T-helper 1 cell (primary cell): ENCODE measurements around the gene SARDH.

ENCODE experiments used
- DNase-seq, 5 donors: peaks; one replicate each; pipeline ENCODE4 v3.0.0-alpha.2; 2012 to 2020

SARDH gene

DNA sequence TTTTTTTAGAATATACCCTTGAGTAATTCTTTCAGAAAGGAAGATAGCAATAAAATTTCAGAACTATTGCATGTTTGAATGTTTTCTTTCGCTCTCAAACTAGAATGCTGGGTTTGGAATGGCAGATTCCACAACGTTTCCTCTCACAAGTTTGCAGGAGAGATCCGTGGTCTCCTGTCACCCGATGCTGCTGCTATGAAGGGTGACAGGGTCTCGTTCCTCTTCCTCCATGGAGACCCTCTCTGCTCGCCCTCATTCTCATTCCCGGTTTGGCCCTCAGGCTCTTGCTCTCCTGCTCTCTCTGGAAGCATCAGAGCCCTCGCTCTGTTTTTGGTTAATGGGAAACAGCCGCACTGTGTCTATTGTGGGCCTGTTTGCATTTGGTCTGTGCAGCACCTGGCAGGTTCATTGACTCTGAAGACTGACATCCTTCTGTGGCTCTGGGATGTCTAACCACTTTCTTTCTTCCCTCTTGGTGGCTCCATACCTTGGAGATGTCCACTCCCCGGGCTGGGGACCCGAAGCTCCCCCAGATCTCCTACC is 116.4 kb downstream of the SARDH start:
- no peak for DNase-seq

DNA sequence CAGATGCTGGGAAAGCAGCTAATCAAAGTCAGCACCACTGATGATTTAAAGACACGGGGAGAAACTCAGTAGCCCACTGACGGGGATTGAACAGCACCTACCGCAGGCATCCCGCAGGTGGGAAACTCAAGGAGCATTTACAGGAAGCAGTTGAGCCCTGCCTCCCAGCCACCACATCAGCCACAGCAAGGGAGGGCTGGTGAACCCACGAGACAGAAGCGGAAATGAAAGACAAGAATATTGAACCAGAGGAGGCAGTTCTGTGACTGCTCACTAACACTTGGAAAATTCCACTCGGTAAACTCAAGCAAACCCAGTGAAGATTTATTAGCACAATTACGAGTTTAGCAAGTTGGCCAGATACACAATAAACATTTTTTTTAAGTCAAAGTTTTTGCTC is 118.4 kb downstream of the SARDH start:
- peak in 4 of 5 donors; percentile 39 to 61 (median 46) for DNase-seq

DNA sequence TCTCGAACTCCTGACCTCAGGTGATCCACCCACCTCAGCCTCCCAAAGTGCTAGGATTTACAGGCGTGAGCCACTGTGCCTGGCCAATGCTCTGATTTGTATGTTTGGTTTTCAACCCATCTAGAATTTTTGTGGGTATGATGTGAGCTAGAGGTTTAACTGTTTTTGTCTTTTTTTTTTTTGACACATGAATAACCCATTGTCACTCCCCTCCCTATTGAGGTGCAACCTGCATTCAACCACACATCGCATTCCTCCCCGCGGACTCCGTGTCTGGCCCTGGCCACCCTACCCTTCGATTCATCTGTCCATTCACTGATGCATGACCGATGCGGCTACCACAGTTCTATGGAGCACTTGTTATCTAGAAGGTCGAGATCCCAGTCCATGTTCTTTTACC is 119.4 kb downstream of the SARDH start:
- DNase-seq, result no peak

DNA sequence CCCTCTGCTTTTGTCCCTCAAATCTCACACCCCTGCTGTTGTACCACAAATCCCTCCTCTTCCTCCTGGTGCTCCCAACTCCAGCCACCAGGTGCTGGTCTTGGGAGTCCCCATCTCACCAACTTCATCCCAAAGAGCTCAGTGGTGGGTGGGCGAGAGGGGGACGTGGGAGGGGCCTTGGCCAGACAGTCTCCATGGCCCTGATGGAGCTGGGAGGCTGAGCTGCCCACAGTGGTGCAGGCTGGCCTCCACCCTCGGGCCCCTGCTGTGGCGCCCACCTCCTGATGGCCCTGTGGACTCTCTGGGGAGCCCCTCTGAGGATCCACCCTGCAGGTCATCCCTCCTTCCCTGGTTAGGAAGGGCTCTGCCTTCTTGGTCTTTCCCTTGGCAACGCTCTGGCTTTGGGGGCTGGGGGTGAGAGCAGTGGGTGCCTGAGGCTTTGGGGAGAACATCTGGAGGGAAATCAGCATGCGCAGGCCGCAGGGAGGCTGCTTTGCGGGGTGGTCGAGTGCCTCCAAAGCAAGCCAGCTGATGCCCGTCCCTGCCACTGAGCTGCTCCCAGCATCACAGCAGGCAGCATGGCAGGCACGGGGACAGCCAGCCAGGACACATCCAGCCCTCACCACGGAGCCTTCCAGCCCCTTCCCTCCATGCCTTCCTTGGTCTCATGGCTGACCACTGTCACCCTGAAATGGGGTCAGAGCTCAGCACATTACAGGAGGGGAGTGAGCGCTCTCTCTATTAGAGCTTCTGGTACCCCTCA is 121.3 kb downstream of the SARDH start:
- DNase-seq, result no peak

DNA sequence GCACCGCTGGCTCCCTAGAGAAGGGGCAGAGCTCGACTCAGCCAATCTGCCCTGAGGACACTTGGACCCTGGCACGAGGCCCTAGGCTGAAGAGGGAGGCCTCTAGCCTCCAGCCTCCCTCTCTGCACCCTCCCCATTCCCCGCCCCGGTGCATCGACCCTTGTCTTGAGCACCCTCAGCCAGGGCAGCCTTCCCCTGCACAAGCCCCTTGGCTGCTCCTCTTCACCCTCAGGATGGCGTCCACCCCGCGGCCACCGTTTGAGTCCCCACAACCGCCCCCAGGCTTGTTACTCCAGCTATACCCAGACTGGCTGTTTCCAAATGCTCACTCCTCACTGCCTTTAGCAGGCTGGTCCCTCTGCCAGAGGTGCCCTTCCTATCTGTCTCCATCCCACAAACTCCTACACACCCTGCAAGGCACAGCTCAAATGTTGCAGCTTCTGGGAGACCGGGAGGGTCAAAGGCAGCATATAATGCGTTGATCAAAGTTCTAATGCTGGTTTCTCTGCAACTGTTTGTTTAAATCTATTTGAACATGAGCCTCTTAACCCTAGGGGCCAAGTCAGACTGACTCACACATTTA is 122.5 kb downstream of the SARDH start:
- DNase-seq, result no peak

DNA sequence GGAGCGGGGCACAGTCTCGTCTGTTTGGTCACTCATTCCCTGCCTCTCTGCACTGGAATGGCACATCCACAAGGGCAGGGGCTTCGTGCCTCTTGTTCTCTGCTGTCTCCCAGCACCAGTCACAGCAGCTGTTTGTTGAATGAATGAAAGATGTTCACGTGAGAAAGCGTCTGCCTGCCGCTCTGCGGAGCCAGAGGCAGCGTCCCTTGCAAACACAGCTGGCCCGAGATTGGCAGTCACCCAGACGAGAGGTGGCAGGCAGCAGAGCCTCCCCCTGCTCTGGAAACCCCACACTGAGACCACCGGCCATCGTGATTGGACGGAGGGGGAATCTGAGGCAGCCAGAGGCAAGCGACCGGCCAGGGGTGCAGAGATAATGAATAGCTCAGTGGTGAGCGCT is 123.0 kb downstream of the SARDH start:
- DNase-seq, result no peak

DNA sequence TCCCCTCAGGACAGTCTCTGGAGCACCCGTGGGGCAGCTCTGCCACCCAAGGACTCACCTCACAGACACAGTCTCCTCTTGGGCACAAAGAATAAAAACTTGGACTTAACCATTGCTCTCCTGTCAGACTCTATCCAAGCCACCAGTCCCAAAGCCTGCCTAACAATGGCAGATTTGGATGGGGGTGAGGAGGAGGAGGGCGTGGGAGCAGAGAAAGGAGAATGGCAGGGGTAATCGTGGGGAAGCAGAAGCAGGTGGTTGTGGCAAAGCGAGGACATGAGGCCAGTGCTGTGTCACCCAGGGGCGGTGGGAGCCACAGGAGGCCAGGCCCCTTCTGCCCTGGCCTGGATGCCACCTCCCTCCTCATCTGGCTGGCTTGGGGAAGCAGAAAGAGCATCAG is 123.5 kb downstream of the SARDH start:
- no peak for DNase-seq

DNA sequence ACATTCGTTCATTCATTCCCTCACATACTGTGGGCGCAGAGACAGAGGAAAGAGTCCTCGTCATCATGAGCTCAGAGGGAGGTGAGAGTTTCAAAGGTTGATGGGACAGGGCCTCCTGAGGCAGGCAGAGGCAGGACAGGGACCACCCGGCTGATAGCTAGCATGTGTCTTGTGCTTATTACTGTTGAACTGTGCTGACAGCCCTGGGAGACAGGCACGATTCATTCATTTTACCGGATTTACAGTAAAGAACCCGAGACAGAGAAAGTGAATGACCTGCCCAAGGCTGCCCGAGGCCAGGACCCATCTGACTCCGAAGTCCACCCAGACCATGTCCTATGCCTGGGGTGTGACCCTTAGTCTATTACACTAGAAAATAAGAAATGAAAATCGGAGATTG is 124.1 kb downstream of the SARDH start:
- DNase-seq, result no peak
